IMR-90 (cell line): ENCODE results near the gene SDK1. TPM values are rescaled to one million over a fixed set of nuclear protein-coding genes. Genes with fewer than 3 reads are reported as not detected.

Experiments
- ATAC-seq: fragments of 200-7000 bp; cut with Tn5 transposase; 2 replicates; pipeline ENCODE4 v1.9.1; 2020; ENCODE audit warnings: low read depth, mild to moderate bottlenecking, moderate library complexity
- BruUV-seq: library from RNA; stranded (reverse); fragments of 400-500 nt; replicated peaks from 2 replicates; lab custom pipeline; 2021; lab: Mats Ljungman, UMichigan
- CTCF ChIA-PET: fragments of 300-600 bp; formaldehyde crosslinking; extraction: SDS; loops from one replicate; lab custom pipeline; 2021; ENCODE audit warnings: antibody characterized with exemption; lab: Yijun Ruan, JAX
- POLR2A ChIA-PET: fragments of 300-600 bp; sonication (Branson Sonifier 250); formaldehyde crosslinking; loops from one replicate; lab custom pipeline; 2022; ENCODE audit warnings: antibody characterized with exemption; ENCODE audit not compliant: unreplicated experiment; lab: Charles Lee
- DNase-seq: peaks from one replicate; pipeline ENCODE4 v3.0.0; 2013
- H2AFZ ChIP-seq: replicated peaks from 2 replicates; pipeline ENCODE3; 2013; ENCODE audit warnings: low read length, mild to moderate bottlenecking; ENCODE audit not compliant: poor library complexity
- H2AK5ac ChIP-seq: 2 replicates; pipeline ENCODE4 v1.6.1; 2013; ENCODE audit warnings: low read depth, low read length, inconsistent platforms
- H2AK9ac ChIP-seq: replicated peaks from 2 replicates; pipeline ENCODE3; 2013; ENCODE audit warnings: mild to moderate bottlenecking, low read depth, low read length, moderate library complexity; ENCODE audit not compliant: poor library complexity
- H2BK120ac ChIP-seq: 2 replicates; pipeline ENCODE4 v1.6.1; 2013; ENCODE audit warnings: low read depth, low read length, inconsistent platforms
- H2BK15ac ChIP-seq: 3 replicates; pipeline ENCODE4 v1.6.1; 2013; ENCODE audit warnings: low read depth, low read length, inconsistent platforms
- H2BK20ac ChIP-seq: 2 replicates; pipeline ENCODE4 v1.6.1; 2013; ENCODE audit warnings: low read depth, mild to moderate bottlenecking, inconsistent platforms, low read length, moderate library complexity
- H2BK5ac ChIP-seq: 2 replicates; pipeline ENCODE4 v1.6.1; 2013; ENCODE audit warnings: mild to moderate bottlenecking, low read depth, low read length, inconsistent platforms; ENCODE audit not compliant: poor library complexity, severe bottlenecking
- H3K14ac ChIP-seq: replicated peaks from 2 replicates; pipeline ENCODE4 v1.6.1; 2013; ENCODE audit warnings: low read depth, low read length, inconsistent platforms
- H3K18ac ChIP-seq: 2 replicates; pipeline ENCODE4 v1.6.1; 2013; ENCODE audit warnings: low read depth, low read length, control low read depth
- H3K23ac ChIP-seq: 2 replicates; pipeline ENCODE4 v1.6.1; 2013; ENCODE audit warnings: low read depth, low read length, inconsistent platforms
- H3K27ac ChIP-seq: 2 replicates; pipeline ENCODE4 v1.5.1; 2013; ENCODE audit warnings: mild to moderate bottlenecking, control low read depth, low read length; ENCODE audit not compliant: insufficient read depth
- H3K27me3 ChIP-seq: 2 replicates; pipeline ENCODE4 v1.6.1; 2013; ENCODE audit warnings: low read length; ENCODE audit not compliant: control insufficient read depth, insufficient read depth
- H3K36me3 ChIP-seq: 2 replicates; pipeline ENCODE4 v1.6.1; 2013; ENCODE audit warnings: low read length, mixed read lengths; ENCODE audit not compliant: control insufficient read depth, insufficient read depth
- H3K4ac ChIP-seq: 2 replicates; pipeline ENCODE4 v1.6.1; 2013; ENCODE audit warnings: low read depth, low read length, inconsistent platforms
- H3K4me1 ChIP-seq: 2 replicates; pipeline ENCODE4 v1.6.1; 2013; ENCODE audit warnings: low read length, mixed read lengths; ENCODE audit not compliant: control insufficient read depth, insufficient read depth
- H3K4me2 ChIP-seq: 2 replicates; pipeline ENCODE4 v1.6.1; 2013; ENCODE audit warnings: low read depth, mild to moderate bottlenecking, control low read depth, low read length, moderate library complexity
- H3K4me3 ChIP-seq: 2 replicates; pipeline ENCODE4 v1.5.1; 2013; ENCODE audit warnings: low read depth, mild to moderate bottlenecking, control low read depth, low read length, moderate library complexity; ENCODE audit not compliant: insufficient read depth
- H3K56ac ChIP-seq: 2 replicates; pipeline ENCODE4 v1.6.1; 2013; ENCODE audit warnings: low read length, inconsistent platforms; ENCODE audit not compliant: insufficient read depth; ENCODE audit errors: extremely low read depth
- H3K79me1 ChIP-seq, 2 experiments: 2 replicates each; pipeline ENCODE4 v1.6.1; 2013; ENCODE audit warnings: low read length in 2 of 2, inconsistent platforms in 1 of 2, low read depth in 1 of 2
- H3K9ac ChIP-seq: 2 replicates; pipeline ENCODE4 v1.6.1; 2013; ENCODE audit warnings: low read depth, low read length, control low read depth
- H3K9me1 ChIP-seq: 2 replicates; pipeline ENCODE4 v1.6.1; 2013; ENCODE audit warnings: low read length, inconsistent platforms; ENCODE audit not compliant: insufficient read depth
- H3K9me3 ChIP-seq: 2 replicates; pipeline ENCODE4 v1.6.1; 2013; ENCODE audit warnings: low read length; ENCODE audit not compliant: control insufficient read depth, insufficient read depth
- H4K20me1 ChIP-seq: 2 replicates; pipeline ENCODE4 v1.6.1; 2013; ENCODE audit warnings: low read length, inconsistent platforms; ENCODE audit not compliant: insufficient read depth
- H4K5ac ChIP-seq: 2 replicates; pipeline ENCODE4 v1.6.1; 2013; ENCODE audit warnings: mild to moderate bottlenecking, low read depth, low read length, control low read depth
- H4K8ac ChIP-seq, 2 experiments: 2 replicates each; pipeline ENCODE4 v1.6.1; 2013; ENCODE audit warnings: low read depth in 2 of 2, low read length in 2 of 2, control low read depth in 1 of 2, inconsistent platforms in 1 of 2
- H4K91ac ChIP-seq: 2 replicates; pipeline ENCODE4 v1.6.1; 2013; ENCODE audit warnings: low read depth, low read length, inconsistent platforms; ENCODE audit not compliant: insufficient read depth
- BHLHE40 ChIP-seq: fragments of 150-350 bp; IDR thresholded peaks from 2 replicates; pipeline ENCODE4 v1.6.1; 2016; ENCODE audit warnings: mild to moderate bottlenecking, low read depth, low read length
- CEBPB ChIP-seq: IDR thresholded peaks from 2 replicates; pipeline ENCODE4 v1.6.1; 2012; ENCODE audit warnings: low read depth, low read length, improper control_type of control experiment
- CHD1 ChIP-seq: IDR thresholded peaks from 2 replicates; pipeline ENCODE4 v1.6.1; 2012; ENCODE audit warnings: low read depth, low read length, improper control_type of control experiment
- FOS ChIP-seq: fragments of 150-350 bp; IDR thresholded peaks from 2 replicates; pipeline ENCODE4 v1.6.1; 2016; ENCODE audit warnings: low read depth, low read length
- MAFK ChIP-seq: IDR thresholded peaks from 2 replicates; pipeline ENCODE4 v1.6.1; 2012; ENCODE audit warnings: low read depth, low read length, improper control_type of control experiment
- MXI1 ChIP-seq: IDR thresholded peaks from 2 replicates; pipeline ENCODE4 v1.6.1; 2012; ENCODE audit warnings: low read depth, mild to moderate bottlenecking, low read length, moderate library complexity, borderline replicate concordance
- NFE2L2 ChIP-seq: fragments of 150-350 bp; IDR thresholded peaks from 2 replicates; pipeline ENCODE4 v1.6.1; 2016; ENCODE audit warnings: low read depth, mild to moderate bottlenecking, low read length
- POLR2A ChIP-seq: IDR thresholded peaks from 2 replicates; pipeline ENCODE4 v1.6.1; 2012; ENCODE audit warnings: mild to moderate bottlenecking, low read depth, low read length
- RAD21 ChIP-seq: IDR thresholded peaks from 2 replicates; pipeline ENCODE4 v1.6.1; 2012; ENCODE audit warnings: low read length, improper control_type of control experiment
- RCOR1 ChIP-seq: IDR thresholded peaks from 2 replicates; pipeline ENCODE4 v1.6.1; 2012; ENCODE audit warnings: mild to moderate bottlenecking, low read length, improper control_type of control experiment; ENCODE audit not compliant: insufficient replicate concordance
- RFX5 ChIP-seq: IDR thresholded peaks from 2 replicates; pipeline ENCODE4 v1.8.0; 2012; ENCODE audit warnings: low read depth, mild to moderate bottlenecking, low read length, moderate library complexity
- SMC3 ChIP-seq: fragments of 150-350 bp; IDR thresholded peaks from 2 replicates; pipeline ENCODE4 v1.6.1; 2016; ENCODE audit warnings: low read depth, mild to moderate bottlenecking, antibody characterized with exemption, low read length, moderate library complexity
- WGBS, 2 experiments: methylation state at CpG; one replicate each; pipeline versions ENCODE4 v1.1.5 to v1.1.7; 2013; ENCODE audit warnings: missing lambda C conversion rate in 2 of 2; ENCODE audit not compliant: insufficient read length in 1 of 2; ENCODE audit errors: extremely low coverage in 2 of 2; 5-methylcytosine and 5-hydroxymethylcytosine counted together
- dilution Hi-C: fragments of 300-500 bp; cut with HindIII; formaldehyde crosslinking; loops from one replicate; pipeline ENCODE4 v1.14.3; 2018; ENCODE audit warnings: low sequenced_read_pairs; ENCODE audit not compliant: unreplicated experiment
- in situ Hi-C: fragments of 300-500 bp; cut with MboI; formaldehyde crosslinking; loops from 3 replicates; pipeline ENCODE4 v1.14.3; 2019; ENCODE audit warnings: low sequenced_read_pairs, inconsistent platforms, mixed read lengths
- intact Hi-C: fragments of 100-400 bp; cut with micrococcal nuclease; formaldehyde crosslinking; loops from 2 replicates; pipeline ENCODE4 v1.10.0; 2022
- polyA plus RNA-seq, 3 experiments: library from polyadenylated mRNA; depleted of rRNA; stranded (reverse); fragments of >200 nt; gene quantifications; 2 replicates each; pipeline ENCODE4 v1.2.3, GENCODE V29; 2012; ENCODE audit warnings: low replicate concordance in 1 of 3
- total RNA-seq: library from RNA; depleted of rRNA; stranded (reverse); fragments of >200 nt; gene quantifications from 2 replicates; pipeline ENCODE4 v1.2.3, GENCODE V29; 2012
- TF ChIP-seq, protein P1 (sequence below): fragments of 150-350 bp; IDR thresholded peaks from 2 replicates; pipeline ENCODE4 v1.6.1; 2017; ENCODE audit warnings: mild to moderate bottlenecking, antibody characterized with exemption, low read length, low read depth
- TF ChIP-seq, protein P2 (sequence below): fragments of 150-350 bp; IDR thresholded peaks from 2 replicates; pipeline ENCODE4 v1.6.1; 2016; ENCODE audit warnings: low read depth, mild to moderate bottlenecking, low read length, moderate library complexity, borderline replicate concordance
- TF ChIP-seq, protein P3 (sequence below): conservative IDR thresholded peaks from 2 replicates; pipeline ENCODE4 v1.5.1; 2012; ENCODE audit warnings: mild to moderate bottlenecking, low read depth, low read length, improper control_type of control experiment

SDK1 gene
- total and polyA plus RNA-seq, 2 of the 4 experiments (the other 2 are of a cell fraction) = 1.5 to 1.6 TPM

- no peak for DNase-seq
- H3K79me1 ChIP-seq = no peaks in the 10 kb centered on the region
- no peak overlapping the region for H3K23ac ChIP-seq
- no peaks in the 10 kb centered on the region for H3K9me1 ChIP-seq
- H4K20me1 ChIP-seq = no peaks in the 10 kb centered on the region
- no peak overlapping the region for H2BK5ac ChIP-seq
- no peak overlapping the region for H2BK20ac ChIP-seq
- H2BK120ac ChIP-seq = no peak overlapping the region
- no peaks in the 10 kb centered on the region for H3K36me3 ChIP-seq
- ChIA-PET CTCF (no interaction called here), POLR2A (no interaction called here)
- no peak overlapping the region for H3K4ac ChIP-seq
- H4K5ac ChIP-seq = no peak overlapping the region
- H3K4me1 ChIP-seq = no peaks in the 10 kb centered on the region
- no peak overlapping the region for H2AK5ac ChIP-seq
- BruUV-seq = no TSS peak
- dilution Hi-C loops = no loop called here
- H3K18ac ChIP-seq = no peak overlapping the region
- H2BK15ac ChIP-seq = no peak overlapping the region
- H4K91ac ChIP-seq = no peak overlapping the region
- no peak overlapping the region for H2AFZ ChIP-seq
- no peak for TF ChIP-seq RFX5
- no peak for TF ChIP-seq MXI1
- TF ChIP-seq BHLHE40 = no peak
- TF ChIP-seq SMC3 = no peak
- no peak for TF ChIP-seq RCOR1
- TF ChIP-seq CHD1 = no peak
- TF ChIP-seq FOS = no peak
- TF ChIP-seq, protein P1, sequence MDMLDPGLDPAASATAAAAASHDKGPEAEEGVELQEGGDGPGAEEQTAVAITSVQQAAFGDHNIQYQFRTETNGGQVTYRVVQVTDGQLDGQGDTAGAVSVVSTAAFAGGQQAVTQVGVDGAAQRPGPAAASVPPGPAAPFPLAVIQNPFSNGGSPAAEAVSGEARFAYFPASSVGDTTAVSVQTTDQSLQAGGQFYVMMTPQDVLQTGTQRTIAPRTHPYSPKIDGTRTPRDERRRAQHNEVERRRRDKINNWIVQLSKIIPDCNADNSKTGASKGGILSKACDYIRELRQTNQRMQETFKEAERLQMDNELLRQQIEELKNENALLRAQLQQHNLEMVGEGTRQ = no peak
- TF ChIP-seq CEBPB = no peak
- TF ChIP-seq POLR2A = no peak
- TF ChIP-seq RAD21 = no peak
- no peak for TF ChIP-seq MAFK
- TF ChIP-seq, protein P2, sequence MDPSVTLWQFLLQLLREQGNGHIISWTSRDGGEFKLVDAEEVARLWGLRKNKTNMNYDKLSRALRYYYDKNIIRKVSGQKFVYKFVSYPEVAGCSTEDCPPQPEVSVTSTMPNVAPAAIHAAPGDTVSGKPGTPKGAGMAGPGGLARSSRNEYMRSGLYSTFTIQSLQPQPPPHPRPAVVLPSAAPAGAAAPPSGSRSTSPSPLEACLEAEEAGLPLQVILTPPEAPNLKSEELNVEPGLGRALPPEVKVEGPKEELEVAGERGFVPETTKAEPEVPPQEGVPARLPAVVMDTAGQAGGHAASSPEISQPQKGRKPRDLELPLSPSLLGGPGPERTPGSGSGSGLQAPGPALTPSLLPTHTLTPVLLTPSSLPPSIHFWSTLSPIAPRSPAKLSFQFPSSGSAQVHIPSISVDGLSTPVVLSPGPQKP = no peak
- no peak for TF ChIP-seq NFE2L2
- TF ChIP-seq, protein P3, sequence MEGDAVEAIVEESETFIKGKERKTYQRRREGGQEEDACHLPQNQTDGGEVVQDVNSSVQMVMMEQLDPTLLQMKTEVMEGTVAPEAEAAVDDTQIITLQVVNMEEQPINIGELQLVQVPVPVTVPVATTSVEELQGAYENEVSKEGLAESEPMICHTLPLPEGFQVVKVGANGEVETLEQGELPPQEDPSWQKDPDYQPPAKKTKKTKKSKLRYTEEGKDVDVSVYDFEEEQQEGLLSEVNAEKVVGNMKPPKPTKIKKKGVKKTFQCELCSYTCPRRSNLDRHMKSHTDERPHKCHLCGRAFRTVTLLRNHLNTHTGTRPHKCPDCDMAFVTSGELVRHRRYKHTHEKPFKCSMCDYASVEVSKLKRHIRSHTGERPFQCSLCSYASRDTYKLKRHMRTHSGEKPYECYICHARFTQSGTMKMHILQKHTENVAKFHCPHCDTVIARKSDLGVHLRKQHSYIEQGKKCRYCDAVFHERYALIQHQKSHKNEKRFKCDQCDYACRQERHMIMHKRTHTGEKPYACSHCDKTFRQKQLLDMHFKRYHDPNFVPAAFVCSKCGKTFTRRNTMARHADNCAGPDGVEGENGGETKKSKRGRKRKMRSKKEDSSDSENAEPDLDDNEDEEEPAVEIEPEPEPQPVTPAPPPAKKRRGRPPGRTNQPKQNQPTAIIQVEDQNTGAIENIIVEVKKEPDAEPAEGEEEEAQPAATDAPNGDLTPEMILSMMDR = no peak
- H3K14ac ChIP-seq = no peak overlapping the region
- intact Hi-C loops = no loop called here
- H3K9ac ChIP-seq = no peak overlapping the region
- H3K9me3 ChIP-seq = peaks cover 5% of the 10 kb centered on the region; the same call in 1 of the 2 replicates
- no CpG with 5 or more reads among the region's 15 CpGs for WGBS, 2 experiments
- H3K56ac ChIP-seq = no peak overlapping the region
- H3K27ac ChIP-seq = no peak overlapping the region
- in situ Hi-C loops = no loop called here
- no peak overlapping the region for H3K4me2 ChIP-seq
- no peaks in the 10 kb centered on the region for H3K27me3 ChIP-seq
- no peak overlapping the region for H4K8ac ChIP-seq
- ATAC-seq = no peak
- H2AK9ac ChIP-seq = no peak overlapping the region
- H3K4me3 ChIP-seq = no peak overlapping the region
Measured at GRCh38 chr7:4233146-4233545, 932.1 kb downstream of the SDK1 start.
